Fibroblast of villous mesenchyme (primary cell): ENCODE results near the gene DNAAF9. TPM values are rescaled to one million over a fixed set of nuclear protein-coding genes. Genes with fewer than 3 reads are reported as not detected.

Experiments
- DNase-seq: peaks from one replicate; pipeline ENCODE4 v3.0.0-alpha.2; 2010; ENCODE audit warnings: low read depth
- H3K4me3 ChIP-seq: 2 replicates; pipeline ENCODE4 v1.5.1; 2011; ENCODE audit warnings: low read depth, mild to moderate bottlenecking, low read length
- total RNA-seq: library from RNA; depleted of rRNA; stranded (reverse); fragments of >200 nt; gene quantifications from 2 replicates; pipeline ENCODE4 v1.2.3, GENCODE V29; 2012
- TF ChIP-seq, protein P1 (sequence below): IDR thresholded peaks from 2 replicates; pipeline ENCODE4 v1.5.1; 2012; ENCODE audit warnings: low read depth, mild to moderate bottlenecking, low read length; ENCODE audit not compliant: insufficient read depth

Gene DNAAF9
- total RNA-seq, 1 donor = 20.3 TPM

DNA sequence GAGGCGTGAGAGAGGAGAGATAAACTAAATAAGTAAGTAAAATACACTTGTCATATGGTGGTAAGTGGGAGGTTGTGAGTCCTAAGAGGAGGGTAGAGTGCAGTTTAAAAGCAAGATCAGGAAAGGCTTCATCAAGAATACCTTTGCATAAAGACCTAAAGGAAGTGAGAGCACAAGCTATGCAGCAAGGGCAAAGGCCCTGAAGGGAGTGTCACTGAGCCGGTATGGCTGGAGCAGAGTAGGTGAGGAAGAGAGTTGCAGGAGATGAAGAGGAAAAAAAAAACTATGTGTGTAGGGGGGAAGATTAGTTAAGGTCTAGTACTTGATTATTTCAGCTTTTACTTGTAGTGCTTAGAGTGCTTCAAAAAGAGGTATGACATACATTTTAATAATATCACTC lies 11.0 kb downstream of the DNAAF9 start:
- no peak overlapping the region for H3K4me3 ChIP-seq
- TF ChIP-seq, protein P1, sequence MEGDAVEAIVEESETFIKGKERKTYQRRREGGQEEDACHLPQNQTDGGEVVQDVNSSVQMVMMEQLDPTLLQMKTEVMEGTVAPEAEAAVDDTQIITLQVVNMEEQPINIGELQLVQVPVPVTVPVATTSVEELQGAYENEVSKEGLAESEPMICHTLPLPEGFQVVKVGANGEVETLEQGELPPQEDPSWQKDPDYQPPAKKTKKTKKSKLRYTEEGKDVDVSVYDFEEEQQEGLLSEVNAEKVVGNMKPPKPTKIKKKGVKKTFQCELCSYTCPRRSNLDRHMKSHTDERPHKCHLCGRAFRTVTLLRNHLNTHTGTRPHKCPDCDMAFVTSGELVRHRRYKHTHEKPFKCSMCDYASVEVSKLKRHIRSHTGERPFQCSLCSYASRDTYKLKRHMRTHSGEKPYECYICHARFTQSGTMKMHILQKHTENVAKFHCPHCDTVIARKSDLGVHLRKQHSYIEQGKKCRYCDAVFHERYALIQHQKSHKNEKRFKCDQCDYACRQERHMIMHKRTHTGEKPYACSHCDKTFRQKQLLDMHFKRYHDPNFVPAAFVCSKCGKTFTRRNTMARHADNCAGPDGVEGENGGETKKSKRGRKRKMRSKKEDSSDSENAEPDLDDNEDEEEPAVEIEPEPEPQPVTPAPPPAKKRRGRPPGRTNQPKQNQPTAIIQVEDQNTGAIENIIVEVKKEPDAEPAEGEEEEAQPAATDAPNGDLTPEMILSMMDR = no peak
- no peak for DNase-seq

DNA sequence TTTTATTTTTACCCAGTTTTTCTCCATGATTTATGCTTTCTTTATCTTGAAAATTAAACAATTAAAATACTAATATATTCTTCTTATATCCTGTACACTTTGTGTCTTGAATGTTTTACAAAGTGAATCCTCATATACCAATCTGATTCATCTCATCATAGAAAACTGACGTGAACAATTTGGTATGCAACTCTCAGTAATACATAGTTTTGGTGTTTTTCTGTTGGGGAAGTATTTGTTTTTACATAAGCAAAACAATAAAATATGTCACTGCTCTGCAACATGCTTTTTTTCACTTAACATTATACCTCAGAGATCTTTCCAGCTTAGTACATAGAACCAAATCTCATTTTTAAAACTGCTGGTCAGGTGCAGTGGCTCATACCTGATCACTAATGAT lies 14.7 kb downstream of the DNAAF9 start:
- H3K4me3 ChIP-seq = no peak overlapping the region
- TF ChIP-seq, protein P1 = no peak
- DNase-seq = peak; percentile 51

DNA sequence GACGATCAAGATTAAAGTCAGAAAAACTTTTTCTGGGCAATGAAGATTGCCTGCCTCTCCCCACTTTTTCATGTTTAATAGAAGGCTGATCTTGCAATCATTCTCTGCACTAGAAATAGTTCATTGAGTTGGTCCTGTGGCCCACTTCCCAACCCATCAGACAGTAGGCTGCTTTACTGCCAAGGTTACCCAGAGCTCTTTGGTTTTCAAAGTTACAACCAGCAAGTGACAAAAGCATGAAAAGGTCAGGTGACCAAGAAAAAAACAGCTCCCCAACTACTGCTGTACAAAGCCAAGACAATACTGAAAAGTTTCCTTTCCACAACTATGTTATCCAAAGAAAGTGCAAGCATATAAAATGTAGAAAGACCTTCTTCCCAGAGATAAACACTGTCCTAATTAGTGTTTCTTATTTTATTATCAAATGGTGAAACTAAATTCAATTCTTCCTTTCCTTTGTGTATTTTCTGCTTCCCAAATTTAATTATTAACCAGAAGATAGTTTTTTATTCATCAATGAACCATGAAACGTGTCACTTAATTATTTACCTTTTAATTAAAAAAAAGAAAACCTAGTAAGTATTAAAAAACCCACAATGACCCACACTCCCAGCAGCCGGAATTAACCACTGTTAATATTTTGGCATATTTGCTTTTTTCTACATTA lies 16.6 kb downstream of the DNAAF9 start:
- TF ChIP-seq, protein P1 = no peak
- no peak for DNase-seq
- no peak overlapping the region for H3K4me3 ChIP-seq

DNA sequence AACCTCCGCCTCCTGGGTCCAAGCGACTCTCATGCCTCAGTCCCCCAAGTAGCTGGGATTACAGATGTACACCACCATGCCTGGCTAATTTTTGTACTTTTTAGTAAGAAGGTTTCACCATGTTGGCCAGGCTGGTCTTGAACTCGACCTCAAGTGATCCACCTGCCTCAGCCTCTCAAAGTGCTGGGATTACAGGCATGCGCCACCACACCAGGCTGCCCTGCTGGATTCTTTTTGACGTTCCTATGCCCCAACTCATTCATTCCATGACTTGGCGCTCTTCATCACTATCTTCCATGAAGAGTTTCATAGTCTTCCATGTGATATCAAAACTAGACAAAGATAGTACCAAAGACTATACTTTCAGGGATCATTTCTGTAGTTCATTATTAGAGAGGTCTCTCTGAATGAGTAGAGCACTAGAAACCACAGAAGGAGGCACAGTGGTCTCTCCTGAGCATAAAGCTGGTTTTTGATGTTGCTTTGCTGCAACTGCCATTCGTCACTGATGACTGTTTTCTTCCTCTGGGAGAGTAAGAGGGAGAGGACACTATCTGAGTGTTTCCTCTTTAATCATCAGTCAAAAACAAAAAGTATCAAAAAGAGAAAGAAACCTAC lies 23.5 kb downstream of the DNAAF9 start:
- no peak for DNase-seq
- TF ChIP-seq, protein P1 = no peak
- H3K4me3 ChIP-seq = no peak overlapping the region

DNA sequence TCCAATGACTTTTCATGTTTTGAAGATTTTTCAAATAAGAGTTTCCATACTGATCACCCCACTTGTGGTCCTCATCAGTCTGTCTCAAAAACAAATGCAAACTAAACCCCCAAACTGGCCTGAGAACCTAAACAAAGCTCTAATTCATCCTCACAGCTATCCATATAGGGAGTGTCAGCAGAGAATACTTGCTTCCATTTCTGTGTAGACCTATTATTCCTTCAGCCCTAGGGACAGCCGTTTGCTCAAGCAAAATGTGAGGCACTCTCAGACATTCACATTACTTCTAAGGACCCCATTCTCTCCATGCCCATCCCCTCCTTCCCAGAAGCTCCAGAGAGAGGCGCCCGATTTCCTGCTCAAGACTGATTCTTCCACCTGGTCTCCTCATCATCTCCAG lies 24.6 kb downstream of the DNAAF9 start:
- TF ChIP-seq, protein P1 = no peak
- no peak for DNase-seq
- no peak overlapping the region for H3K4me3 ChIP-seq

DNA sequence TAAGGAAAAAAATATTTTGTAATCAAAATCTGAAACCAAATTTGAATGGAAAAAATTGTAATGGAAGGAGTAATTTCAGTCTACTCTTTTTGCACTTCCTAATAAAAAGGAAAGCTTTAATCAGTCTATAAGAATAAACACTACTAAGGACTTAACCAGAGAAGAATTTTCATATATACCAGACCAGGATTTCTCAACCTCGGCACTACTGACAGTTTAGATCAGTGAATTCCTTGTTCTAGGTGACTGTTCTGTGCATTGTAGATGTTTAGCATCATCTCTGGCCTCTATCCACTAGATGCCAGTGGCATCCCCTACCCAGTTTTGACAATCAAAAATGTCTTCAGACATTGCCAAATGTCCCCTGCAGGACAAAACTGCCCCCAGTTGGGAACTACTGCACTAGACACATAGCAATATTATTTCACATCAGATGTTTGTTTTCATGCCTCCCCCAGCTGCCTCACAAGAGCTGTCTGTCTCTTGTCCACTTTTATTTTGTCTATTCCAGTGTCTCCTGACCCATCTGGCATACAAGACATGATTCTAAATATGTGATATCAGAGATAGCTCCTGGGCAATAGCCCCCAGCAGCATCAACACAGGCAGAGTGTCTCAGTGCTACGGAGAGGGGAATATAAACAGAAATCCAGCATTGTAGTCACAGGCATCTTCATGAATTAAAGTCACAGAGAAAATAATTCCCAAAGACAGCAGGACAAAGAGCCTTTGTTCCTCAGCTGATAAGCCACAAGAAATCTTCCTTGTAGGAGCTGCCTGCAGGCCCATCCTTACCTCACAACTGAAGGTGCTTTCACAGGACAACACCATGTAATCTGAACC lies 27.0 kb downstream of the DNAAF9 start:
- DNase-seq = peak; percentile 23

More for the DNA sequence above, 27.0 kb downstream of the DNAAF9 start:
- H3K4me3 ChIP-seq = no peak overlapping the region
- TF ChIP-seq, protein P1 = no peak
